Neuronal stem cell (in vitro differentiated cells): ENCODE data around the gene PARVA.

ENCODE experiments used
- DNase-seq: peaks from one replicate; pipeline ENCODE4 v3.0.0-alpha.2; 2013; ENCODE audit warnings: low spot score
- H2AFZ ChIP-seq: one replicate; pipeline ENCODE4 v1.6.1; 2013; ENCODE audit warnings: mild to moderate bottlenecking, low read length, inconsistent platforms
- H2AK5ac ChIP-seq: 2 replicates; pipeline ENCODE4 v1.6.1; 2013; ENCODE audit warnings: low read depth, mild to moderate bottlenecking, inconsistent platforms, low read length, moderate library complexity, mixed read lengths
- H2BK120ac ChIP-seq: 2 replicates; pipeline ENCODE4 v1.6.1; 2013; ENCODE audit warnings: low read depth, mild to moderate bottlenecking, inconsistent platforms, low read length, moderate library complexity, mixed read lengths
- H2BK12ac ChIP-seq: one replicate; pipeline ENCODE4 v1.6.1; 2013; ENCODE audit warnings: low read length, inconsistent platforms
- H2BK15ac ChIP-seq: 2 replicates; pipeline ENCODE4 v1.6.1; 2013; ENCODE audit warnings: mild to moderate bottlenecking, low read length, inconsistent platforms, mixed read lengths
- H2BK5ac ChIP-seq: one replicate; pipeline ENCODE4 v1.6.1; 2013; ENCODE audit warnings: inconsistent platforms, mild to moderate bottlenecking, low read length, moderate library complexity
- H3K14ac ChIP-seq: one replicate; pipeline ENCODE4 v1.6.1; 2013; ENCODE audit warnings: low read length, inconsistent platforms
- H3K18ac ChIP-seq: 2 replicates; pipeline ENCODE4 v1.6.1; 2013; ENCODE audit warnings: low read length, inconsistent platforms
- H3K23ac ChIP-seq: 2 replicates; pipeline ENCODE4 v1.6.1; 2013; ENCODE audit warnings: low read depth, mild to moderate bottlenecking, mixed read lengths, low read length, inconsistent platforms; ENCODE audit not compliant: poor library complexity
- H3K27ac ChIP-seq: replicated peaks from 3 replicates; pipeline ENCODE4 v1.5.1; 2013; ENCODE audit warnings: low read length, inconsistent platforms
- H3K27me3 ChIP-seq, 3 experiments: 2 replicates each; pipeline ENCODE4 v1.6.1; 2013; ENCODE audit warnings: low read length in 3 of 3, mild to moderate bottlenecking in 2 of 3, inconsistent platforms in 1 of 3, low read depth in 1 of 3, mixed read lengths in 1 of 3, moderate library complexity in 1 of 3; ENCODE audit not compliant: control insufficient read depth in 3 of 3, insufficient read depth in 3 of 3
- H3K36me3 ChIP-seq, 2 donors: replicated peaks in 1 of 2; 2 replicates each; pipeline ENCODE4 v1.6.1; 2013; ENCODE audit warnings: low read length in 2 of 2; ENCODE audit not compliant: control insufficient read depth in 2 of 2, insufficient read depth in 2 of 2
- H3K4ac ChIP-seq: 2 replicates; pipeline ENCODE4 v1.6.1; 2013; ENCODE audit warnings: inconsistent platforms, mild to moderate bottlenecking, low read length, moderate library complexity
- H3K4me1 ChIP-seq, 2 donors: 1 replicate in 1 of 2; 2 replicates in 1 of 2; pipeline ENCODE4 v1.6.1; 2013; ENCODE audit warnings: low read length in 2 of 2, low read depth in 1 of 2; ENCODE audit not compliant: control insufficient read depth in 2 of 2, insufficient read depth in 1 of 2
- H3K4me2 ChIP-seq: one replicate; pipeline ENCODE4 v1.6.1; 2013; ENCODE audit warnings: mild to moderate bottlenecking, low read length, inconsistent platforms; ENCODE audit not compliant: insufficient read depth, poor library complexity, severe bottlenecking
- H3K4me3 ChIP-seq, 2 donors: 2 replicates each; pipeline ENCODE4 v1.5.1; 2013; ENCODE audit warnings: low read length in 2 of 2, mild to moderate bottlenecking in 2 of 2, inconsistent platforms in 1 of 2, moderate library complexity in 1 of 2
- H3K79me1 ChIP-seq: one replicate; pipeline ENCODE4 v1.6.1; 2013; ENCODE audit warnings: low read depth, mild to moderate bottlenecking, inconsistent platforms, low read length, moderate library complexity
- H3K9ac ChIP-seq: one replicate; pipeline ENCODE4 v1.6.1; 2013; ENCODE audit warnings: mild to moderate bottlenecking, low read depth, low read length, inconsistent platforms; ENCODE audit not compliant: poor library complexity
- H3K9me3 ChIP-seq, 2 donors: replicated peaks in 1 of 2; 2 replicates each; pipeline versions ENCODE3 to v1.6.1; 2013; ENCODE audit warnings: low read length in 2 of 2, mild to moderate bottlenecking in 2 of 2, inconsistent platforms in 1 of 2, low read depth in 1 of 2, mixed read lengths in 1 of 2, moderate library complexity in 1 of 2; ENCODE audit not compliant: control insufficient read depth in 2 of 2, insufficient read depth in 1 of 2
- H4K8ac ChIP-seq: one replicate; pipeline ENCODE4 v1.6.1; 2013; ENCODE audit warnings: low read depth, mild to moderate bottlenecking, inconsistent platforms, low read length, moderate library complexity
- H4K91ac ChIP-seq: one replicate; pipeline ENCODE4 v1.6.1; 2013; ENCODE audit warnings: low read length, low read depth, mild to moderate bottlenecking, inconsistent platforms; ENCODE audit not compliant: poor library complexity
- WGBS, 2 donors: extraction: QIAGEN DNeasy Blood & Tissue Kit; methylation state at CpG; one replicate each; pipeline ENCODE4 v1.1.7; 2013; ENCODE audit warnings: missing lambda C conversion rate in 2 of 2, mixed read lengths in 1 of 2; ENCODE audit not compliant: insufficient read length in 2 of 2, insufficient replicate concordance in 1 of 2; ENCODE audit errors: extremely low coverage in 2 of 2; 5-methylcytosine and 5-hydroxymethylcytosine counted together

PARVA gene

GRCh38 chr11:12489246-12489772 is 111.9 kb downstream of the PARVA start:
- no peak overlapping the region for H2AFZ ChIP-seq
- H2BK120ac ChIP-seq, result no peak overlapping the region
- H2BK5ac ChIP-seq, result no peak overlapping the region
- WGBS, 2 donors, result no CpG with 5 or more reads among the region's 1 CpG
- no peak overlapping the region for H3K4ac ChIP-seq
- H3K79me1 ChIP-seq, result no peaks in the 10 kb centered on the region
- DNase-seq, result no peak
- H3K23ac ChIP-seq, result no peak overlapping the region
- no peak overlapping the region for H2BK12ac ChIP-seq
- no peaks in the 10 kb centered on the region for H3K36me3 ChIP-seq
- no peak overlapping the region for H3K4me3 ChIP-seq
- no peak overlapping the region for H3K14ac ChIP-seq
- no peak overlapping the region for H3K9ac ChIP-seq
- H3K18ac ChIP-seq, result no peak overlapping the region
- no peak overlapping the region for H4K91ac ChIP-seq
- H3K4me2 ChIP-seq, result no peak overlapping the region
- H3K4me1 ChIP-seq, result no peaks in the 10 kb centered on the region
- no peak overlapping the region for H2BK15ac ChIP-seq
- peaks cover 0 to 5% of the 10 kb centered on the region in 2 donors for H3K9me3 ChIP-seq
- no peak overlapping the region for H3K27ac ChIP-seq
- H2AK5ac ChIP-seq, result no peak overlapping the region
- H3K27me3 ChIP-seq, result no peaks in the 10 kb centered on the region
- no peak overlapping the region for H4K8ac ChIP-seq

GRCh38 chr11:12494699-12495098 is 117.3 kb downstream of the PARVA start:
- no peak overlapping the region for H2BK120ac ChIP-seq
- no peaks in the 10 kb centered on the region for H3K36me3 ChIP-seq
- no peak overlapping the region for H3K23ac ChIP-seq
- no peak for DNase-seq
- no peak overlapping the region for H2BK12ac ChIP-seq
- no peak overlapping the region for H2AFZ ChIP-seq
- H3K4ac ChIP-seq, result no peak overlapping the region
- H2AK5ac ChIP-seq, result no peak overlapping the region
- H3K4me2 ChIP-seq, result no peak overlapping the region
- no peaks in the 10 kb centered on the region for H3K27me3 ChIP-seq
- H3K27ac ChIP-seq, result no peak overlapping the region
- no peak overlapping the region for H3K4me3 ChIP-seq
- no peak overlapping the region for H4K8ac ChIP-seq
- no peak overlapping the region for H4K91ac ChIP-seq
- no peaks in the 10 kb centered on the region for H3K9me3 ChIP-seq
- no peak overlapping the region for H2BK5ac ChIP-seq
- H3K79me1 ChIP-seq, result no peaks in the 10 kb centered on the region
- H3K4me1 ChIP-seq, result peaks cover 0 to 5% of the 10 kb centered on the region in 2 donors
- H3K14ac ChIP-seq, result no peak overlapping the region
- no peak overlapping the region for H3K9ac ChIP-seq
- H2BK15ac ChIP-seq, result no peak overlapping the region
- no peak overlapping the region for H3K18ac ChIP-seq

- Histone ChIP-seq H2BK120ac (no peak overlapping the region), H2BK12ac (no peak overlapping the region), H3K4me2 (no peak overlapping the region), H3K9ac (no peak overlapping the region), H3K23ac (no peak overlapping the region), H2AK5ac (no peak overlapping the region), H3K4ac (no peak overlapping the region), H3K36me3 (no peaks in the 10 kb centered on the region), H2BK5ac (no peak overlapping the region), H3K79me1 (no peaks in the 10 kb centered on the region), H2AFZ (no peak overlapping the region), H3K27me3 (no peaks in the 10 kb centered on the region), H3K18ac (no peak overlapping the region), H3K14ac (no peak overlapping the region), H4K91ac (no peak overlapping the region), H3K4me1 (peaks cover 0 to 5% of the 10 kb centered on the region in 2 donors), H3K27ac (no peak overlapping the region), H3K4me3 (no peak overlapping the region), H3K9me3 (no peaks in the 10 kb centered on the region), H4K8ac (no peak overlapping the region), H2BK15ac (no peak overlapping the region)
- WGBS, 2 donors, result no CpG with 5 or more reads among the region's 6 CpGs
- no peak for DNase-seq
Observed at GRCh38 chr11:12496181-12497025, 119.0 kb downstream of the PARVA start.

- no peak overlapping the region for H2BK12ac ChIP-seq
- no peak overlapping the region for H4K8ac ChIP-seq
- H2BK15ac ChIP-seq, result no peak overlapping the region
- no peak overlapping the region for H2BK120ac ChIP-seq
- no peak overlapping the region for H2AK5ac ChIP-seq
- H3K27me3 ChIP-seq, result no peaks in the 10 kb centered on the region
- no peaks in the 10 kb centered on the region for H3K36me3 ChIP-seq
- whole genome bisulfite sequencing, 2 donors, result no CpG with 5 or more reads among the region's 7 CpGs
- H4K91ac ChIP-seq, result no peak overlapping the region
- H3K23ac ChIP-seq, result no peak overlapping the region
- H3K14ac ChIP-seq, result no peak overlapping the region
- no peak overlapping the region for H2BK5ac ChIP-seq
- no peak overlapping the region for H3K9ac ChIP-seq
- H3K27ac ChIP-seq, result no peak overlapping the region
- H3K4me1 ChIP-seq, result peaks cover 0 to 5% of the 10 kb centered on the region in 2 donors
- H2AFZ ChIP-seq, result no peak overlapping the region
- no peak overlapping the region for H3K4ac ChIP-seq
- no peaks in the 10 kb centered on the region for H3K9me3 ChIP-seq
- no peak overlapping the region for H3K4me2 ChIP-seq
- no peak overlapping the region for H3K18ac ChIP-seq
- no peaks in the 10 kb centered on the region for H3K79me1 ChIP-seq
- H3K4me3 ChIP-seq, result no peak overlapping the region
- DNase-seq, result no peak
Observed at GRCh38 chr11:12497431-12497830, 120.1 kb downstream of the PARVA start.
